A549 (cell line): Measurements from ENCODE around the gene POLR3B. TPM values are rescaled to one million over a fixed set of nuclear protein-coding genes. Genes with fewer than 3 reads are reported as not detected.

Experiments used
- ATAC-seq, 2 experiments: fragments of 200-7000 bp in 1 of 2; fragments of >200 bp in 1 of 2; cut with Nextera tagmentation in 1 of 2; cut with Tn5 transposase in 1 of 2; 3 replicates each; pipeline versions ENCODE4 v1.8.0 to v1.9.1; 2018 to 2020; ENCODE audit warnings: mild to moderate bottlenecking in 1 of 2, moderate library complexity in 1 of 2
- CTCF ChIA-PET: fragments of 300-600 bp; sonication (Branson Sonifier 250); formaldehyde crosslinking; extraction: SDS; loops from one replicate; lab custom pipeline; 2021; ENCODE audit warnings: antibody characterized with exemption, inconsistent platforms; lab: Yijun Ruan, JAX
- POLR2A ChIA-PET: fragments of 350-600 bp; formaldehyde crosslinking; extraction: SDS; loops from one replicate; lab custom pipeline; 2021; ENCODE audit warnings: antibody characterized with exemption, inconsistent platforms; lab: Yijun Ruan, JAX
- DNase-seq, 2 experiments: peaks; one replicate each; pipeline versions ENCODE4 v3.0.0 to v3.0.0-alpha.2; 2011 to 2016; ENCODE audit warnings: low read depth in 1 of 2, low spot score in 1 of 2
- FAIRE-seq: peaks from 2 replicates; lab custom pipeline; 2011; peaks lifted over from hg19 to GRCh38; lab: Jason Lieb, UNC
- H3K27ac ChIP-seq, 2 experiments: fragments of >200 bp; sonication (Bioruptor Twin); formaldehyde crosslinking; 3 replicates each; pipeline ENCODE4 v1.5.1; 2016 to 2017
- H3K4me1 ChIP-seq: fragments of >200 bp; sonication (Bioruptor Twin); formaldehyde crosslinking; 3 replicates; pipeline ENCODE4 v1.6.1; 2016
- H3K4me2 ChIP-seq: fragments of >200 bp; sonication (Bioruptor Twin); formaldehyde crosslinking; 3 replicates; pipeline ENCODE4 v1.6.1; 2016
- H3K4me3 ChIP-seq: fragments of >200 bp; sonication (Bioruptor Twin); formaldehyde crosslinking; 3 replicates; pipeline ENCODE4 v1.5.1; 2016
- H3K9me3 ChIP-seq: fragments of >200 bp; sonication (Bioruptor Twin); formaldehyde crosslinking; 3 replicates; pipeline ENCODE4 v1.6.1; 2016
- EP300 ChIP-seq, 2 experiments: fragments of >200 bp; sonication (Bioruptor Twin); formaldehyde crosslinking; IDR thresholded peaks; 2 replicates in 1 of 2; 3 replicates in 1 of 2; pipeline ENCODE4 v1.6.1; 2016 to 2017
- ESRRA ChIP-seq: fragments of 150-350 bp; IDR thresholded peaks from 2 replicates; pipeline ENCODE4 v1.6.1; 2014; ENCODE audit warnings: mild to moderate bottlenecking, low read length, borderline replicate concordance
- FOXS1 ChIP-seq: fragments of 250-450 bp; sonication (Bioruptor Pico); IDR thresholded peaks from 2 replicates; pipeline ENCODE4 v1.5.0; 2020; ENCODE audit warnings: mild to moderate bottlenecking, moderate library complexity
- HDAC2 ChIP-seq: fragments of 200-600 bp; sonication (generic); IDR thresholded peaks from 2 replicates; pipeline ENCODE4 v1.6.1; 2016
- KDM5A ChIP-seq: fragments of 200-600 bp; sonication (generic); IDR thresholded peaks from 2 replicates; pipeline ENCODE4 v1.6.1; 2016; ENCODE audit warnings: antibody characterized with exemption, mild to moderate bottlenecking
- RAD21 ChIP-seq, 2 experiments: fragments of >200 bp in 1 of 2; sonication (Bioruptor Twin) in 1 of 2; formaldehyde crosslinking in 1 of 2; IDR thresholded peaks in 1 of 2; conservative IDR thresholded peaks in 1 of 2; 2 replicates in 1 of 2; 3 replicates in 1 of 2; pipeline ENCODE4 v1.6.1; 2012 to 2018; ENCODE audit warnings: inconsistent platforms in 1 of 2
- SMC3 ChIP-seq: fragments of >200 bp; sonication (Bioruptor Twin); formaldehyde crosslinking; IDR thresholded peaks from 3 replicates; pipeline ENCODE4 v1.6.1; 2018; ENCODE audit warnings: inconsistent platforms
- TFCP2L1 ChIP-seq: fragments of 250-450 bp; sonication (Bioruptor Pico); IDR thresholded peaks from 2 replicates; pipeline ENCODE4 v1.5.0; 2021; ENCODE audit warnings: mild to moderate bottlenecking
- ZFP36 ChIP-seq: fragments of 450-650 bp; IDR thresholded peaks from 2 replicates; pipeline ENCODE4 v1.6.1; 2014; ENCODE audit warnings: borderline replicate concordance; ENCODE audit not compliant: partially characterized antibody
- WGBS: methylation state at CpG from one replicate; pipeline ENCODE4 v1.1.6; 2017; ENCODE audit errors: missing lambda C conversion rate; 5-methylcytosine and 5-hydroxymethylcytosine counted together
- polyA plus RNA-seq, 4 experiments: library from polyadenylated mRNA; depleted of rRNA in 3 of 4; stranded (reverse); fragments of >200 nt; fragmentation: RNase III in 1 of 4; extraction: RNeasy Plus Mini Kit Qiagen cat#74134 plus additional on column Dnase treatment in 1 of 4; gene quantifications; 2 replicates in 3 of 4; 3 replicates in 1 of 4; pipeline ENCODE4 v1.2.3, GENCODE V29; 2011 to 2017
- TF ChIP-seq, protein P1 (sequence below): fragments of 250-450 bp; sonication (Bioruptor Pico); IDR thresholded peaks from 2 replicates; pipeline ENCODE4 v1.5.0; 2021; ENCODE audit warnings: mild to moderate bottlenecking, moderate library complexity, borderline replicate concordance
- TF ChIP-seq, protein P2 (sequence below): fragments of >200 bp; sonication (Bioruptor Twin); formaldehyde crosslinking; IDR thresholded peaks from 3 replicates; pipeline ENCODE4 v1.6.1; 2016

Gene POLR3B
- polyA plus RNA-seq, 2 of the 4 experiments (the other 2 are of a cell fraction): 5.4 to 10.7 TPM

DNA sequence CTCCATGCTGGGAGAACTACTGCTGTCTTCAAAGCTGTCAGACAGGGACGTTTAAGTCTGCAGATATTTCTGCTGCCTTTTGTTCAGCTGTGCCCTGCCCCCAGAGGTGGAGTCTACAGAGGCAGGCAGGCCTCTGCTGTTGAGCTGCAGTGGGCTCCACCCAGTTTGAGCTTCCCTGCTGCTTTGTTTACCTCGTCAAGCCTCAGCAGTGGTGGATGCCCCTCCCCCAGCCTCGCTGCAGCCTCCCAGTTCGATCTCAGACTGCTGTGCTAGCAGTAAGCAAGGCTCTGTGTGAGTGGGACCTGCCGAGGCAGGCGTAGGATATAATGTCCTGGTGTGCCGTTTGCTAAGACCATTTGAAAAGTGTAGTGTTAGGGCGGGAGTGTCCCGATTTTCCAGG is 193.9 kb downstream of the POLR3B start:
- WGBS: 40% methylated on average over 9 of the region's 9 CpGs
- Histone ChIP-seq H3K27ac (no peak overlapping the region), H3K4me1 (no peaks in the 10 kb centered on the region), H3K4me2 (no peak overlapping the region), H3K4me3 (no peak overlapping the region), H3K9me3 (peaks cover 17% of the 10 kb centered on the region)
- DNase-seq (no peak), FAIRE-seq (no peak), ATAC-seq (no peak)
- CTCF ChIA-PET: no interaction called here
- POLR2A ChIA-PET: no interaction called here
- TF ChIP-seq SMC3 (no peak), RAD21 (conservative IDR thresholded peaks at IDR 0.05 in 1 of 2, IDR thresholded peaks at IDR 0.05 in 1 of 2) (no peak), ZFP36 (no peak), TFCP2L1 (CRISPR knock-in tag) (no peak), EP300 (IDR thresholded peaks at IDR 0.05) (no peak)

DNA sequence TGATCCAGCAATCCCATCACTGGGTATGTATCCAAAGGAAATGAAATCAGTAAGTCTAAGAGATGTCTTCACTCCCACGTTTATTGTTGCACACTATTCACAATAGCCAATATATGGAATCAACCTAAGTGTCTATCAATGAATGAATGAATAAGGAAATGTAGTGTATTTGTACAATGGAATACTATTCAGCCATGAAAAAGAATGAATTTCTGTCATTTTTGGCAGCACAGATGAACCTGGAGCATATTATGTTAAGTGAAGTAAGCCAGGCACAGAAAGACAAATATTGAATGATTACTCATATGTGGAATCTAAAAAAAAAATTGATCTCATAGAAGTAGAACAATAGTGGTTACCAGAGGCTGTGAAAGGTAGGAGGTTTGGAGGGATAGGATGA is 194.7 kb downstream of the POLR3B start:
- DNase-seq (no peak), FAIRE-seq (peak; percentile 46), ATAC-seq (no peak)
- Histone ChIP-seq H3K27ac (no peak overlapping the region), H3K4me3 (no peak overlapping the region), H3K4me2 (no peak overlapping the region), H3K9me3 (peaks cover 17% of the 10 kb centered on the region), H3K4me1 (no peaks in the 10 kb centered on the region)
- TF ChIP-seq SMC3 (no peak), FOXS1 (no peak), KDM5A (no peak), ZFP36 (no peak), HDAC2 (no peak), ESRRA (no peak)
- TF ChIP-seq, protein P1, sequence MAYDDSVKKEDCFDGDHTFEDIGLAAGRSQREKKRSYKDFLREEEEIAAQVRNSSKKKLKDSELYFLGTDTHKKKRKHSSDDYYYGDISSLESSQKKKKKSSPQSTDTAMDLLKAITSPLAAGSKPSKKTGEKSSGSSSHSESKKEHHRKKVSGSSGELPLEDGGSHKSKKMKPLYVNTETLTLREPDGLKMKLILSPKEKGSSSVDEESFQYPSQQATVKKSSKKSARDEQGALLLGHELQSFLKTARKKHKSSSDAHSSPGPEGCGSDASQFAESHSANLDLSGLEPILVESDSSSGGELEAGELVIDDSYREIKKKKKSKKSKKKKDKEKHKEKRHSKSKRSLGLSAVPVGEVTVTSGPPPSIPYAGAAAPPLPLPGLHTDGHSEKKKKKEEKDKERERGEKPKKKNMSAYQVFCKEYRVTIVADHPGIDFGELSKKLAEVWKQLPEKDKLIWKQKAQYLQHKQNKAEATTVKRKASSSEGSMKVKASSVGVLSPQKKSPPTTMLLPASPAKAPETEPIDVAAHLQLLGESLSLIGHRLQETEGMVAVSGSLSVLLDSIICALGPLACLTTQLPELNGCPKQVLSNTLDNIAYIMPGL (CRISPR knock-in tag): no peak
- TF ChIP-seq, protein P2, sequence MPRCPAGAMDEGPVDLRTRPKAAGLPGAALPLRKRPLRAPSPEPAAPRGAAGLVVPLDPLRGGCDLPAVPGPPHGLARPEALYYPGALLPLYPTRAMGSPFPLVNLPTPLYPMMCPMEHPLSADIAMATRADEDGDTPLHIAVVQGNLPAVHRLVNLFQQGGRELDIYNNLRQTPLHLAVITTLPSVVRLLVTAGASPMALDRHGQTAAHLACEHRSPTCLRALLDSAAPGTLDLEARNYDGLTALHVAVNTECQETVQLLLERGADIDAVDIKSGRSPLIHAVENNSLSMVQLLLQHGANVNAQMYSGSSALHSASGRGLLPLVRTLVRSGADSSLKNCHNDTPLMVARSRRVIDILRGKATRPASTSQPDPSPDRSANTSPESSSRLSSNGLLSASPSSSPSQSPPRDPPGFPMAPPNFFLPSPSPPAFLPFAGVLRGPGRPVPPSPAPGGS: no peak
- WGBS: 2% methylated on average over 1 of the region's 1 CpG
- ChIA-PET POLR2A (no interaction called here), CTCF (no interaction called here)

Other genes with a start within 250 kb of the POLR3B start
- gene NUAK1, start 218.8 kb upstream of the POLR3B start, polyA plus RNA-seq (2011; rRNA removed): 22.3 and 25.4 TPM in 2 replicates
- 18.1 to 23.5 TPM (median 20.8 TPM) in 3 replicates for gene NUAK1, start 218.8 kb upstream of the POLR3B start, polyA plus RNA-seq (2017; fragmentation: RNase III; extraction: RNeasy Plus Mini Kit Qiagen cat#74134 plus additional on column Dnase treatment)
- 96.5 and 108 TPM in 2 replicates for gene CKAP4, start 109.7 kb upstream of the POLR3B start, polyA plus RNA-seq (2011; rRNA removed)
- 62.6 to 71.7 TPM (median 70.4 TPM) in 3 replicates for gene CKAP4, start 109.7 kb upstream of the POLR3B start, polyA plus RNA-seq (2017; fragmentation: RNase III; extraction: RNeasy Plus Mini Kit Qiagen cat#74134 plus additional on column Dnase treatment)
- gene TCP11L2, start 55.0 kb upstream of the POLR3B start, polyA plus RNA-seq (2011; rRNA removed): 16.6 and 19.7 TPM in 2 replicates
- 1.8 to 4.9 TPM (median 4.1 TPM) in 3 replicates for gene TCP11L2, start 55.0 kb upstream of the POLR3B start, polyA plus RNA-seq (2017; fragmentation: RNase III; extraction: RNeasy Plus Mini Kit Qiagen cat#74134 plus additional on column Dnase treatment)
- 0.04 TPM in 1 of 2 replicates, not detected in the other for gene RFX4, start 225.3 kb downstream of the POLR3B start, polyA plus RNA-seq (2011; rRNA removed)
- gene RFX4, start 225.3 kb downstream of the POLR3B start, polyA plus RNA-seq (2017; fragmentation: RNase III; extraction: RNeasy Plus Mini Kit Qiagen cat#74134 plus additional on column Dnase treatment): not detected in 3 replicates